ENCODE measurements around the gene MEX3A.
"Not testable (repeated sequence)": the region's sequence is repeated elsewhere in the genome, so short reads cannot be mapped to it uniquely, and the experiment has no call there.

MEX3A gene

DNA sequence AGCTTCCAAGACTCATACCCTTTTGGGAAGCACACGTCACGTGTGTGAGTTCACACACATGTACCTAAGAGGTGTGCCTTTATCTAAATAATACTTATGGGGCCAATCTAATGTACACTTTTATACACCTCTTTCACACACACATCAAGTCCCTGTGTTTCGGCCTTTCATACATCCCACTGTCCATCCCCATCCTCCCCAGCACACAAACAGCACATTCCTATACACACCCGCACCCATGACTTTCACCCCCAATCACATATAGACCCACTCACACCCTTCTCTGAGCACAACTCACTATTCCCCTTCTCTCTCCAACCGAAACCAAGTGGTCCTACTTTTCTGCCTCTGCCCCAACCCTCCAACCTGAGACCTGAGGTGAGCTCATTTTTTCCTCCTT lies 3.5 kb downstream of the MEX3A start:
- no peak for DNase-seq (ENCODE audit: low spot score)

DNA sequence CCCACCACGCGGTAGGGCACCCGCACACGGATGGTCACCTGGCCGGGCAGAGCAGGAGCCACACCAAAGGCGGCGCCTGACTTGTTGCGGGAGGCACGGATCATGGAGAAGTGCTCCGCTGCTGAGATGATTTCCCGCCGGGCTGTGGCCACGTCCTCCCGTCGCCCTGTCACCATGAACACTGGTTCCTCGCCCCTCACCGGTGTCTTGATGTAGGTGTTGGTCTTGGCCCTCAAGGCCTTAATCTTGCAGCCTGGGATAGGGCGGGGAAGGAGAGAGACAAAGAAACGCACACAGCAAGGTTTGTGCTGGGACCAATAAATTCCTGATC lies 4.9 kb downstream of the MEX3A start:
- DNase-seq (ENCODE audit: low spot score) = no peak

GRCh38 chr1:156076609-156077429 lies 5.4 kb downstream of the MEX3A start:
- DNase-seq (ENCODE audit: low spot score) = no peak

DNA sequence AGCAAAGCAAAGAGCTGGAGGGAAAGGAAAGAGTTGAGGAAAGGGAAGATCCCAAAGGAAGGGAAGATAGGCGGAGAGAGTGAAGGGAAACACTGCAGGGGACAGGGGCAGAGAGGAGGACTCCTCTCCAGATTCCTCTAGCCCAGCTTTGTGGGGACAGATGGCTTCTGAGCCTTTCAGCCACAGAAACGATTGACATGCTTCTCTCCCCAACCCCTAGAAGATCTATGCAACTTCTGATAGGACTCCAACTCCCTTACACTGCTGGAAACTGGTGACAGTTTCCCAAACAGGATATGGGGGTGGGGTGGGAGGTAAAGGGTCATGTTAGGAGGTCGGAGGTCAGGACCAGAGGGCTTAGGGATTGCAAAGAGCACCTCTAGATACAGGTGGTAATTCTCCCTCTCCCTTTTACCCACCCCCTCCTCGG lies 6.5 kb downstream of the MEX3A start:
- no peak for DNase-seq (ENCODE audit: low spot score)

GRCh38 chr1:156075162-156075561 lies 7.1 kb downstream of the MEX3A start:
- DNase-seq (ENCODE audit: low spot score) = no peak

DNA sequence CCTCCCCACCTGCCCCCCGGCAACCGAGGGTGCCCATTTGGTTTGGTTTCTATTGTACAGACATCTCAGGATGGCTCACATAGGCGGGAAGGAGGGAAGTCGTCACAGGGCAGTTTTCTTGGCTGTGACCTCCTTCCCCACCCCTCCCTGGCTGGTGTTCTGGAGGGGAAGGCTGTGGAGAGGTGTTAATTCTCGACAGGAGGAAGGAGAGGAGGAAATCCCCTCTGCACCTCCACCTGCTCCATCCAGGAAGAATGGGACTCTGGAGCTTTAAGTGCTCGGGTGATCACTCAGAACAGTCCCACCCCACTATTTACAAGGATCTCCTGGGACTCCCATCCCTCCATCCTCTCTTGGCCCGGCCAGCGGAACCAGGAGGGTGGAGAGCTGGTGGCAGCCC lies 7.6 kb downstream of the MEX3A start:
- DNase-seq (ENCODE audit: low spot score) = no peak

- DNase-seq (ENCODE audit: low spot score) = no peak
These were observed 8.5 kb downstream of the MEX3A start for GRCh38 chr1:156073740-156074139.

- no peak for DNase-seq (ENCODE audit: low spot score)
These were observed 9.1 kb downstream of the MEX3A start for GRCh38 chr1:156073110-156073687.

DNA sequence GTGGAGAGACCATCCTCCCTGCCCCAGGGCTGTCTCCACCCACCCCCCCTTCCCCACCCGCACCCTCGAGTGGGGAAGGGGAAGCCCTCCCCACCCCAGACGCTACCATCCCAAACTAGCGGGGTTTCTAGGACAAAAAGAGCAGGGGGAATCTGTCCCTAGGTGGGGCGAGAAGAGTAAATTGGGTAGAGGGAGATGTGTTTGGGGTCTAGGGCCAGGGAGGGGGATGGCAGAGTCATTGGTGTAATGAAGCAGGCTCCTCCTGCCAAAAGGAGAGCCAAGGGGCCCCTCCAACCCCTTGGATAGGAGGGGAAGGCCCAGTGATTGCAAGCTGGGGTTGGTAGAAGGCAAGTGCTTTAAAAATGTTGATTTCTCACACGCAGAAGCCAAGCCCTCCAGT lies 10.0 kb downstream of the MEX3A start:
- DNase-seq (ENCODE audit: low spot score) = no peak

DNA sequence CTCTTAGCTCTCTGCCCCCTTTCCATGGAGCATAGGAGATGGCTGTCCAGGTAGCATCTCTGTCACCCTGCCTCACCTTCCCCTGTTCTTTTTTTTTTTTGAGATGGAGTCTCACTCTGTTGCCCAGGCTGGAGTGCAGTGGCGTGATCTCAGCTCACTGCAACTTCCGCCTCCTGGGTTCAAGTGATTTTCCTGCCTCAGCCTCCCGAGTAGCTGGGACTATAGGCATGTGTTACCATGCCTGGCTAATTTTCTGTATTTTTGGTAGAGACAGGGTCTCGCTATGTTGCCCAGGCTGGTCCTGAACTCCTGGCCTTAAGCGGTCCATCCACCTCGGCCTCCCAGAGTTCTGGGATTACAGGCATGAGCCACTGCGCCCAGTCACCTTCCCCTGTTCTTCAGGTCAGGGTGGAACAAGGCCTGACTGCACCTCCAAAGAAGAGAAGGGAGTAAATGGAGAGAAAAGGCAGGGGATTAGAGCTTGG lies 10.9 kb downstream of the MEX3A start:
- not testable (repeated sequence) for DNase-seq (ENCODE audit: low spot score)

GRCh38 chr1:156070548-156070947 lies 11.7 kb downstream of the MEX3A start:
- no peak for DNase-seq (ENCODE audit: low spot score)

DNA sequence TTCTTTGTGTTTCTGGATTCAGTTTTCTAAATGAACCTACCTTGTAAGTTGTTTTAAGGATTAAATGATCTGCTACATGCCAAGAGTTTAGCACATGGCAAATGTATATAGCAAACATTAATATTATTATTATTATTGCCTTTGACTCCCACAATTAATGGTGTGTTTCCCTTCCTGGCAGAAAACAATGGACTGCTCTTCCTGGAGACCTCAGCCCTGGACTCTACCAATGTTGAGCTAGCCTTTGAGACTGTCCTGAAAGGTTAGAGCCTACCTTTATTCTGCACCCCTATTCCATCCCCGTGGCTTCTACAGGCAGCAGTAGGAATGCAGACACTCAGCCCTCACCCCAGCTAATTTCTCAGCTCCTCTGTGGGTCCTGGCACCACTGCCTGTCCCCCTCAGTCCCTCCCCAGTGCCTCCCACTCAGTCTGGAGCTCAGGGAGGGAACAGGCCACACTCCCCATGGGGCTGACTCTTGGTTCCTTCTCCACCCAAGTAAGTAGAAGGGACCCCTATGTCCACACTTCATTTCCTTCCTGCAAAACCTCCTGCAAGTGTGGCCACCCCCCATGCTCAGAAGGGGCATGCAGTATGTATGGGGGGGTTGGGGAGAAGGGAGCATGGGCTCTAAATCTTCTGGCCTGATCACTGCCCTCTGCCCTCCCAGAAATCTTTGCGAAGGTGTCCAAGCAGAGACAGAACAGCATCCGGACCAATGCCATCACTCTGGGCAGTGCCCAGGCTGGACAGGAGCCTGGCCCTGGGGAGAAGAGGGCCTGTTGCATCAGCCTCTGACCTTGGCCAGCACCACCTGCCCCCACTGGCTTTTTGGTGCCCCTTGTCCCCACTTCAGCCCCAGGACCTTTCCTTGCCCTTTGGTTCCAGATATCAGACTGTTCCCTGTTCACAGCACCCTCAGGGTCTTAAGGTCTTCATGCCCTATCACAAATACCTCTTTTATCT lies 12.5 kb downstream of the MEX3A start:
- no peak for DNase-seq (ENCODE audit: low spot score)

DNA sequence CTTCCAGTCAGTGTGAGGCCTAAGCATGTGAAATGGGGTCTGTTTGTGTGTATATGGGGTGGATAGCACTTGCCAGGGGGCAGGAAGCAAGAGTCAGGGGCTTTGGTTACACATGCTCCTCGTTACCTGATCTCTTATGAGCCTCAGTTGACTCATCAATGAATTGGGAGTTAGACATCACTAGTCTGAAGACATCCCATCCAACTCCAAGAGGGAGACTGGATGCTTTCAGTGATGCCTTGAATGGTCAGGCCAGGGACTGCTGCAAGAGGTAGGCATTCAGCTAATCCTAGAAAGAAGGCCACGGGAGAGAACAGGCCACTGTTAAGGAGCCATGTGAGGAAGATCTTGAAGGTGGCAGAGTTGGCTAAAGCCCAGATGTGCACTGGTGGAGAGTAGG lies 15.0 kb downstream of the MEX3A start:
- no peak for DNase-seq (ENCODE audit: low spot score)

DNA sequence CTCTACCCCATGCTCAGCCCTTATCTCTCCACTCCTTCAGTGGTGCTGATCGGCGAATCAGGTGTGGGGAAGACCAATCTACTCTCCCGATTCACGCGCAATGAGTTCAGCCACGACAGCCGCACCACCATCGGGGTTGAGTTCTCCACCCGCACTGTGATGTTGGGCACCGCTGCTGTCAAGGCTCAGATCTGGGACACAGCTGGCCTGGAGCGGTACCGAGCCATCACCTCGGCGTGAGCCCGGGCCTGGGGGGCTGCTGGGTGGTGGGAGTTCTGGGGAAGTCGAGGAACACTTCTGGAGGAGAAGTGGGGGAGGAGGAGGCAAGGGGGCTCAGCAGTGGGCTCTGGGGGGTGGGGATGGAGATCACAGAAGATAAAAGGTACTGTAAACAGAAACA lies 16.4 kb downstream of the MEX3A start:
- no peak for DNase-seq (ENCODE audit: low spot score)

- DNase-seq (ENCODE audit: low spot score) = no peak
These were observed 17.1 kb downstream of the MEX3A start for GRCh38 chr1:156065212-156065611.

- DNase-seq (ENCODE audit: low spot score) = no peak
These were observed 17.6 kb downstream of the MEX3A start for GRCh38 chr1:156064615-156065014.

GRCh38 chr1:156063997-156064285 lies 18.3 kb downstream of the MEX3A start:
- DNase-seq (ENCODE audit: low spot score) = no peak

DNA sequence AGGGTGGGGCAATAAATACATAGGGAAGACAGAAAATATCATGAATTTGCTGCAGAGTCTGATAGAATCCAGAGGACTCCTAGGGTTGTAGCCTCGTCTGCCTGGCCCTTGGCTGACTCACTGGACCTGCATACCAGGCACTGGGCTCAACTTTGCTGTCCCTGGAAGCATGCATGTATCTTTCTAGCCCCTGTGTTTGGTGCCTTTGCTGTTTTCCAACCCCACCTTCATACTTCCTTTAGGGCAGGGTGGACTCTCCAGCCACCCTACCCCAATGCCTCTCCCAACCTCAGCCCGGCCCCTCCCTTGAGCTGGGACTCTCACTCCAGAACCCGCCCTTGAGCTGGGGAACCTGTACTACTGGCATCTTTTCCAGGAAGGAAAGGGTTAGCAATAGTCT lies 20.1 kb downstream of the MEX3A start:
- no peak for DNase-seq (ENCODE audit: low spot score)

GRCh38 chr1:156060937-156061636 lies 21.2 kb downstream of the MEX3A start, which contains the start of gene RAB25:
Gene RAB25, plus strand, starts transcription at chr1:156061160. Its CDS starts 241 bp downstream, at chr1:156061401.
- DNase-seq (ENCODE audit: low spot score) = no peak

- no peak for DNase-seq (ENCODE audit: low spot score)
These were observed 25.9 kb downstream of the MEX3A start for GRCh38 chr1:156056326-156056849.

- DNase-seq (ENCODE audit: low spot score) = no peak
These were observed 26.8 kb downstream of the MEX3A start for GRCh38 chr1:156055281-156056048.

All from COLO829 (cell line).